GM18499 (cell line): Measurements from ENCODE around the gene ALLC.

Experiments
- ATAC-seq: cut with Tn5 transposase; IDR thresholded peaks from one replicate; pipeline ENCODE4 v1.9.1; 2021; ENCODE audit warnings: moderate number of reproducible peaks; ENCODE audit not compliant: insufficient read depth, unreplicated experiment

The ALLC gene

DNA sequence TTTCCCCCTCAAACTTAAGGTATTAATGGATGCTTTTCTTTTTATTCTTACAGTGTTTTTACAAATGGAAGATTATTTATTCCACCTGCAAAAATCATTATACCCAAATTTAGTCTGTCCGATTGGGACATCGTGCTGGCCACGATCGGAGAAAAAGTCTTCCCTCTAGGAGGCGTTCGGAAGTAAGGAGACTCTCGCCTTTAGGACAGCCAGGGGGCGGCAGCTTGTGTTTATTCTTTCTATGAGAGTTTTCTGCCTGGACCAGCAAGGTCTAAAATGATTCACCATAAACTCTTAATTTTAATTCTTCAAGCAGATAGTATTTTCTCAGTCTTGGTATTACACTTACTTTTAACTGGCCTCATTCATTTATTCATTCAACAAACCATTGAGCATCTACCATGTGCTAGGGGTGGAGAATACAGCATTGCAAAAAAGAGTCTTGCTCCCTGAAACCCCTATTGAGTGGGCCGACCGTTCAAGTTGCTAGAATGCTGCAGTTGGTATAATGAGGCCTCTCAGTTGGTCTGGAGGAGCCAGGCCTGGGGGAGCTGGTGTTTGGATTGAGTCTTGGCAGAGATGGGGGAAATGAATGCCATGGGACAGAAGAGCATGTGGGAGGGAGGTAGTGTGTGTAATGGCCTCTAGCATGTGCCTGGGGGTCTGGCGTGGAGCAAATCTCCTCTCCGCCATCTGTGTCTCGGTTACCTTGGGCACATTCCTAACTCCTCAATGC is 84.0 kb downstream of the ALLC start:
- no peak for ATAC-seq

GRCh38 chr2:3742743-3743508 is 84.9 kb downstream of the ALLC start:
- no peak for ATAC-seq

DNA sequence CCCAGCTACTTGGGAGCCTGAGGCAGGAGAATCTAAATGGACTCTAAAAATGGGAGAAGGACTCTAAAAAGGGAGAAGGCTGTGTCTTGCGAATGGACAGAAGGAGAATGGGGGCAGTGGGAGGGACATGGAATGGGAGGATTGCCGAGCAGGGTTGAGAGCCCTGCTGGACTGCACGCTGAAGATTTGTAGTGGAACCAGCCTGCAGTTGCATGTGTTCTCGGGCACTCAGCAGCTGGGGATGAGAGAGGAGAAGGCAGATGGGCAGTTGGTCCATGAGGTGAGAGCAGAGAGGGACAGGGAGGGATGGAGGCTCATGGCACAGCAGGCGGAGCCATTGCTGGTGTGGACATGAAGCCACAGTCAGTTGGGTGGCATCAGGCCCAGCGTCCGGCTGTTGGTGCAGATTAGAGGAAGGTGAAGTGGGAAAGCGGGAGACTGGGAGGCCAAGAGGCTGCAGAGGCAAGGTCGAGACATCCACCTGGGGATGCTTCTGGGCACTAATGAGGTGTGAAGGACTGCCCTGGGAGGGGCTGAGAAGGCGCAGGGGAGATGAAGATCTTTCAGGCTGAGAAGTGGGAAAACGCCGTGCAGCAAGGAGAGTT is 86.1 kb downstream of the ALLC start:
- no peak for ATAC-seq

DNA sequence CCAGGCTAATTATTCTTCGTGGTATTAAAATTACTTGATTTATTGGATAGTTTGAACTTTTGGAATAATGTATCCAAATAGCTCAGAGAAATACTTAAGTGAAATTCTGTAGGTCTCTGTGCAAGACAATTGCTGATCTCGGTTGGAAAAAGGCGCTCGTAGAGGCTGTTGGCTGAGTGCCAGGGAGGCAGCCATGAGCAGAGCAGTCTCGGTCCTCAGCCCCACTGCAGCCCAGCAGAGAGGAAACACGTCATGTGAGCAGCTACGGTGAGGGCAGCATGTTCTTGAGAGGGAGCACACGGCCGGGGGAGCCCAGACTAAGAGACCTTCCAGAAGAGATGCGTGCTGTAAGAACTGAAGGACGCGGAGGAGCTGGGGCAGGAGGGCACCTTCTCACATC is 87.9 kb downstream of the ALLC start:
- ATAC-seq, result no peak

DNA sequence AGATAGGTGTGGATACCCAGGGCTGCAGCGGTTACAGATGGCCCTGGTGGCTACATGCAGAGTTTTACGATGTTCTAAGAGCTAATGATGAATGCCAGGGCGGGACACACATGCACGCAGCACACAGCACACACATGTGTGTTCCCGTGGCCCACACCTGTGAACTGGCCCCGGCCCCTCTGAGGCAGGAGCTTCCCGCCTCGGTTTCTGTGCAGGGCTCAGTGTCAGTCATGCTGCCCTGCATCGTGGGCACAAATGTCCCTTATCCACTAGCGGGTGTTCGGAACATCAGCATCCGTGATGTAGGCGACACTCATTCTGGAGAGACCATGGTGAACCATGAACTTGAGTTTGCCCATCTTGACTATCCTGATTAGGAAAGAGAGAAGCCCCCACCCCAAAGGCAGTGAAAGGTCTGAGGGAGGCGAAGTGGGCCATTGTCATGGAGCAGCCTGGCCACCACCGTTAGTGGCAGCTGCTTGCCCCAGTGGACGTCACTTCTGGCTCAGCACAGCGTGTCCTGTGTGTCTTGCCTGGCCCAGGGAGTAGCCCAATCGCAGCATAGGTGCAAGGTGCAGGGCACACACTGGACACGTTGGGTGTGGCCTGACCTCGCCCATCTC is 89.1 kb downstream of the ALLC start:
- no peak for ATAC-seq

GRCh38 chr2:3747826-3748225 is 89.8 kb downstream of the ALLC start:
- ATAC-seq, result no peak

- no peak for ATAC-seq
Observed at GRCh38 chr2:3749201-3749600, 91.2 kb downstream of the ALLC start.

DNA sequence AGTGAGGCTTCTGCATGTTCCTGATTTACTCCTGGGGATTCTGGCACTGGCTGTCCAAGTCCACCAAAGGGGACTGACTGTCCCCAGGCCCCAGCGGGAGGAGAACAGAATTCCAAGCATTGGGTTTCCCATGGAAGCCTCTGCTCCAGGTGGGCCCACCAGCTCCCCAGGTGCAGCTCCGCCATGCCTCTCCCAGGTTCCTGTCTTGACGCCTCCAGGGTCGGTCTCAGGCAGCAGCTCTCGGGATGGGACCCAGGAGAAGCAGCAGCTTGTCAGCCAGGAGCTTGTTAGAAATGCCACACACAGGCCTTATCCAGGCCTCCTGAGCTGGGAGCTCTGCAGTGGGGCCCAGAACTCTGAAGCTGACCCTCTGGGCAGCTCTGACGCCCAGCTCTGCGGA is 93.3 kb downstream of the ALLC start:
- ATAC-seq, result no peak

- no peak for ATAC-seq
Observed at GRCh38 chr2:3751806-3752205, 93.8 kb downstream of the ALLC start.
